NB4 (cell line): ENCODE measurements around the gene MAP2K3.
"Not testable (repeated sequence)": the region's sequence is repeated elsewhere in the genome, so short reads cannot be mapped to it uniquely, and the experiment has no call there.

Experiments used
- MYC ChIP-seq: IDR thresholded peaks from 2 replicates; pipeline ENCODE4 v1.6.1; 2011; ENCODE audit warnings: low read depth, low read length
- POLR2A ChIP-seq: IDR thresholded peaks from 2 replicates; pipeline ENCODE4 v1.6.1; 2011; ENCODE audit warnings: mild to moderate bottlenecking; ENCODE audit not compliant: insufficient read length; ENCODE audit errors: extremely low read depth
- TF ChIP-seq, protein P1 (sequence below): IDR thresholded peaks from one replicate; pipeline ENCODE4 v1.5.1; 2012; ENCODE audit warnings: low read depth, low read length
- TF ChIP-seq, protein P2 (sequence below): IDR thresholded peaks from 2 replicates; pipeline ENCODE4 v1.6.1; 2011; ENCODE audit warnings: low read depth, low read length

DNA sequence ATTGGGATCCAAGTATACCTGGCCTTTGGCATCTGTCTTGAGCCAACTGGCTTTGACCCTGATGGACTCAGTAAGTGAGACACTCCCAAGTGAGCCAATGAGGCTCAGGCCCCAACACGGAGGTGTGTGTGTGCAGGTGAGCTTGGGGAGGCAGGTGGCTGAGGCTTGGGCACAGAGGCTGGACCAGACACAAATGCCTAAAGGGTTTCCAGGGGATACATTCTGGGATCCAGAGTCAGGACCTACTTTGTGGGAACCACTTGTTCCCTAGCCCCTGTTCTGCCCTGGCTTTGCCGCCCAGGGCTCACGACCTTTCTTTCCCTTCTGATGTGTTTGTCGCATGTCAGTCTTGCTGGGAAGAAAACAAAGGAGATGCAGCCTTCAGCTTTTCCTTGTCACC is 56.8 kb downstream of the MAP2K3 start:
- TF ChIP-seq, protein P1, sequence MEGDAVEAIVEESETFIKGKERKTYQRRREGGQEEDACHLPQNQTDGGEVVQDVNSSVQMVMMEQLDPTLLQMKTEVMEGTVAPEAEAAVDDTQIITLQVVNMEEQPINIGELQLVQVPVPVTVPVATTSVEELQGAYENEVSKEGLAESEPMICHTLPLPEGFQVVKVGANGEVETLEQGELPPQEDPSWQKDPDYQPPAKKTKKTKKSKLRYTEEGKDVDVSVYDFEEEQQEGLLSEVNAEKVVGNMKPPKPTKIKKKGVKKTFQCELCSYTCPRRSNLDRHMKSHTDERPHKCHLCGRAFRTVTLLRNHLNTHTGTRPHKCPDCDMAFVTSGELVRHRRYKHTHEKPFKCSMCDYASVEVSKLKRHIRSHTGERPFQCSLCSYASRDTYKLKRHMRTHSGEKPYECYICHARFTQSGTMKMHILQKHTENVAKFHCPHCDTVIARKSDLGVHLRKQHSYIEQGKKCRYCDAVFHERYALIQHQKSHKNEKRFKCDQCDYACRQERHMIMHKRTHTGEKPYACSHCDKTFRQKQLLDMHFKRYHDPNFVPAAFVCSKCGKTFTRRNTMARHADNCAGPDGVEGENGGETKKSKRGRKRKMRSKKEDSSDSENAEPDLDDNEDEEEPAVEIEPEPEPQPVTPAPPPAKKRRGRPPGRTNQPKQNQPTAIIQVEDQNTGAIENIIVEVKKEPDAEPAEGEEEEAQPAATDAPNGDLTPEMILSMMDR: not testable (repeated sequence)
- TF ChIP-seq POLR2A, MYC: not testable (repeated sequence)
- TF ChIP-seq, protein P2, sequence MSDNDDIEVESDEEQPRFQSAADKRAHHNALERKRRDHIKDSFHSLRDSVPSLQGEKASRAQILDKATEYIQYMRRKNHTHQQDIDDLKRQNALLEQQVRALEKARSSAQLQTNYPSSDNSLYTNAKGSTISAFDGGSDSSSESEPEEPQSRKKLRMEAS: not testable (repeated sequence)
